HG03571 (cell line): ENCODE data around the gene ACOX3.

ENCODE experiments used
- ATAC-seq: cut with Tn5 transposase; IDR thresholded peaks from one replicate; pipeline ENCODE4 v1.9.1; 2021; ENCODE audit not compliant: unreplicated experiment

ACOX3 gene

DNA sequence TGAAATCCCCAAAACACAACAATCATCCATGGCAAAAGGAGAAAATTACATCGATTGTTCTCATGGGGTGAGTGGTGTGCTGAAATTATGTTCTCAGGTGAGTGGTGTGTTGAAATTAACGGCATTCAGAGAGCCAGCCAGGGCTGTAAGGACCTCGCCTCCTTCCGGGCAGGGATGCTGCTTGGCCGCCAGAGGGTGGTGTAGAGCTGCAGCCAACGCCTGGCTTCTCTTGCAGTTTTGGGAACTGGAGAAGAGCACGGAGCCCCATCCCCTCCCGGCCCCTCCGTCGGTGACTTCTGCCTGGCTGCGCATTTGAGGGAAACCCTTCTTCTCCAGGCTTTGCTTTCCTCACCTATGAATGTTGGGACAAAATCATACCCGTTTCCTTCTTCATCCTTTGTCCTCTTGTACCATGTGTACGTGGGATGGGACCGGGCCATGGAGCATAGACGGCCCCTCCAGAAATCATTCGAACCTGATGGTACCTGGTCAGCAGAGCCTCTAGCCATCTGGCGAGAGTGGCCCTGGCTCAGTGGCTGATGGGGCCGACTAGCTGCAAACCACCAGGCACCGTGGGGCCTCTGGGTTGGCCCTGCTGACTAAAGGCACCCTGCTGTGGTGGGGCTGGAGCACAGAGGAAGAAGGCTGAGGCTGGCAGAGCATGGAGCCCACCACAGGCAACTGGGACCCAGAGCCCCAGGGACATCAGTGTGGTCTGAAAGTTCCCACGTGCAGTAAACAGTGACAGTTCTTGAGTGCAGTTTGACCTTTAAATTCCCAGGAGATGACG, 28.4 kb upstream of the ACOX3 start:
- no peak for ATAC-seq

DNA sequence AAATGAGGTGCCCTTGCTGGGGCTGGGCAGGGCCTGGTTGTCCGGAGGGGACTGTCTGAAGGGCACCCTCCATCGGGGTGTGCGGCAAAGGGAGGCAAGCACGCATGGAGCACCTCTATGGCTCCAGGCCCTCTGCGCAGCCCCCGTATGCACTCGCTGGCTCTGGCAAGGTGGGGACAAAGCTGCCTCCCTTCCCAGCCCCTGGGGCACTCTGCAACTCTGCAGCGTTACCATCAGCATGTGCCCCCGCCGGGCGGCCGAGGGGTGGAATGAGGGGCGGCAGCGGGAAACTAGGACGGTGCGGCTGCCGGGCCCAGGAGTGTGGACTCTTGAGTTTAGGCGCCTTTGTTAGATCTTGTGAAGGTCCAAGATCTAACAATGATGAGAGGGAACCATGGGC, 26.5 kb upstream of the ACOX3 start:
- no peak for ATAC-seq

DNA sequence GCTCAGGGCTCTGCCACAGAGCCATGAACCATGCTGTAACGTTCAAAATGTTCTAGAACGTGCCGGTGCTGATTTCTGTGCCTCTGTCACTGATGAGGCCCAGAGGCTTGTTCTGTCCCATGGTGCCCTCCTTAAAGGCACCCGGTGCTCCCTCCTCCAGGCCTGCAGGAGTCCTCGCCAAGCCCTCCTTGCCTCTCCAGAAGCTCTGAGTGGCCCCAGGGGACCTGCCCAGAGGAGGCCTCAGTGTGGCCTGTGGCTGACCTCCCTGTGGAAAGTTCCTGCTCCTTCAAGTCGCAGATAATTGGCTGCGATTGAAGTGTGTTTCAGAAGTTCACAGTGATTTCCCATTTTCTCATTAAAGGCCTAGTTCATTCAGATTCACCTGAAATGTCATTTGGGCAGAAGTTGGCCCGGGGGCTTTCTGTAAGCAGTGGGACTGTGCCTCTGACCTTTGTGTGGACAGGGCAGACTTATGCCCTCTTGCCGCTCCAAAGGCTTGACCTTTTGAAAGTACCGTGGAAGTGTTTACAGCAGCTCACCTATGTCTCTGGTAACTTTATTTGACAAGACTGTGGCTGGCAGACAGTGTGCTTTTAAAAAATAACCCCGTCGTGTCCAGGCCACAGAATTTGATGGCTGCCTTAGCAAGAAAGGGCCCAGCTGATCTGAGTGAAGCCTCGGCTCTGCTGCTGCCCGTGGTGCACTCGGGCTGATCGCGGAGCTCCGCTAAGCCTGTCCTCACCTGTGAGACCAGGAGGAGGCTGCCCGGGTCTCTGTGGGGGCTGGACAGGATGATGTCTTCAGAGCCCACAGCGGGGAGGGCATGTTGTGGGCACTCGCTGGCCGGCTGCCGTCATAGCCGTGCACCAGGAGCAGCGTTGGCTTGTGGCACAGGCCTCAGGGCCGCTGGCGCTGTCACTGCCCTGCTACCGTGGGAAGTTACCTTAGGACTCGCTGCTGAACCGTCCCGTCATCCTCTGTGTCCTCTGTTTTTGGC, 25.4 kb upstream of the ACOX3 start:
- no peak for ATAC-seq

DNA sequence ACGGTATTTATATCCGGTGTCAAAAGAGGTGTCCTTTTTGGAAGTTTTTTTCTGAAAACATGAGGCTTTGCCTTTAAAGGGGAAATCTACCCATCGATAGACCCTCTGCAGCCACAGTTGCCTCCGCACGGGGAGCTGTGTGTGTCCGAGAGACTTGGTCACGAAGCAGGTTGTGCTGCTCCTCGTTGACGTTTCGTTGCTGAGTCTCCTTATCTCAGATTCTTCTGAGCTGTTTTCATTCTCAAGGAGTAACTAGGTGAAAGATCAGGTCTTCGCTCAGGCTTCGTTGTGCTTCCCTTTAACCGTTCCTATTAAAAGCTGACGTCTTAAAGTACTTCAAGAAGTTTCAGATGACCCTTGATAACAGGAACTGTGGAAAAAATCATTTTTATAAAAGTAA, 23.9 kb upstream of the ACOX3 start:
- no peak for ATAC-seq

DNA sequence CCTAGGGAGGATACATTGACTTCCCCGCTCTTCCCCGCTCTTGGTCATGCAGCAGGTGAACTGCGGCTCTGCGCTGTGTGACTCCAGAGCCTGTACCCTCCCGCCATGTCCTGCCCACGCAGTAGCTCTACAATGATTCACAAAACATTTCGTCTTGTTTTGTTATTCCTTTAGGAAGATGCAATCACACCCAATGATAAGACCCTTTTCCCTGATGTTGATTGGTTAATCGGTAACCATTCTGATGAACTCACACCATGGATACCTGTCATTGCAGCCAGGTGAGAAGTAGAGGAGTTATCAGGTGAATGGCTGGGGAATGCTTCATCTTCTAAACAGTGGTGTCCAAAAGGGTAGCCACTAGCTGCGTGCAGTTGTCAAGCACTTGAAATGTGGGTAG, 23.3 kb upstream of the ACOX3 start:
- ATAC-seq = no peak

DNA sequence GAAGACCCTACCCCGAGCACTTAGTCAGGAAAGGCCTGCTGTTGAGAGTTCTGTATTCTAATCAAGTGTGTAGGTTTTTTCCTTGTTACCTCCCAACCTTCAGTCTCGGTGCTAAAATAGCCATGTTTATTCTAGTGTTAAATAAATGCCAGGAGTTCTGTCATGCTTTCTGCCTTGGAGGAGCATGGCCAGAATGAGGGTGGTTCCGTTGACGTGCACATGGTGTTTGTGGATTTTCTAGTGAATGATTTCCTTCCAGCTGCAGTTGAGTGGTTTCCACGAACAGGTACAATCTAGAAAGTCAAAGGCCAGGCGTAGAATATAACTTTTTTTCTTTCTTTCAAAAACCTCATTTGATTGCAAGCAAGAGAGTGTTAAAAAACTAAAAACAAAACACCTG, 21.1 kb upstream of the ACOX3 start:
- ATAC-seq = no peak

DNA sequence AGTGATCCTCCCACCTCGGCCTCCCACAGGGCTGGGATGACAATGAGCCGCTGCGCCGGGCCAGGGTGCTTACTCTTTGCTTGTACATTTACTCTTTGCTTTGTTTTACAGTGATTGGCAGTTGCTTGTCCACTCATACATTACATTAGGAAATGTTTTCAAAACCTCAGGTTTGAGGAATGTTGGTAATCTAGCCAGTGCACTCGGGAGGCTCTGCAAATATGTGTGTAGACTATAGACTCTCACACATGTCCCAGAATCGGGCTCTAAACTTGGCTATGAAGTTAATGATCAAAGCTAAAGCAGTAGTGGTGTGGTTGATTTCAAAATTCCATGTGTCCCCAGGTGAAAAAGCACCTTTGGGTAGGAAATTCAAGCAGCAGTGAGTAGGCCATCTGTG, 20.6 kb upstream of the ACOX3 start:
- ATAC-seq = no peak

DNA sequence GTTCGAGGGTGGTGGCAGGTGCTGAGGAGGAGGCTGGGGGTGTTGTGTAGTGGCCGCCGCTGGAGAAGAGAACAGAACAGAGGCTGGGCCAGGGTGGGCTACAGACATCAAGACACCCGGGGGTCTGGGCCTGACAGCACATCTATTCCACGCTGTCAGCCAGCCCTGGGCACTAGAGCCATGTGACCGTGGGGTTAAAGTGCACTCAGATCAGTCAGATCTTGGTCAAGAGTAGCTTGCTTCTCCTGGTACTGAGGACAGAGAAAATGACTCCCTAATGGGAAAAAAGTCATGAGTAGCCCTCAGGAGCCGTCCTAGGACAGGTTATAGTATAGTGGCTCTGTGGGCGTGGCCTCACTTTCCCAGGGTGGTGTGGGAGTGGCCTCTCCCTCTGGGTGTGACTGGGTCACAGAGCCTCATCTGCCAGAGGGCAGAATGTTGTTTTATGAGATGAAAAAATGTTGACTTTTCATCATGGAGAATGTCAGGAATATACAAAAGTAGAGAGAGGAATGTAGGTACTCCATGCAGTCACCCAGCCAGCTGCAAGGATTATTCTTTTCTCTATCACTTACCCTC, 19.4 kb upstream of the ACOX3 start:
- ATAC-seq = no peak

DNA sequence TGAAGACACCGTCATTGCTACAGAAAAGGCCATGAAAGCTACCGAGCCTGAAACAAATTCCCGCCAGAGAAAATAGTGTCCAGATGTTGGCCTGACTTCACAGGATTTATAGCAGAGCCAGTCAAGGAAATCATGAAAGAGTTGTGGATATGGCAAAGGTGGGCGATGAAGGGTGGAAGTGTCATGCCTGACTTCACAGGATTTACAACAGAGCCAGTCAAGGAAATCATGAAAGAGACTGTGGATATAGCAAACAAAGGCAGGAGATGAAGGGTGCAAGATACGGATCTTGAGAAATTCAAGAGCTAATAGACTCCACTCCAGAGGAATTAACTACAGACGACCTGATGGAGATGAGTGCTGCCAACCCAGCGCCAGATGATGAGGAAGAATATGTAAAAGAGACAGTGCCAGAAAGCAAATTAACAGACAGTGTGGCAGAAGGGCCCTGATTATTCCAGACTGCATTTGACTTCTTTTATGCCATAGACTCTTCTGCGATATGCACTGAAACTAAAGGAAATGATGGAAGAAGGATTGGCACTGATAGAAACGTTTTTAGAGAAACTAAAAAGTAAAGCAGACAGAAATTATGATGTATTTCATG, 17.2 kb upstream of the ACOX3 start:
- no peak for ATAC-seq

DNA sequence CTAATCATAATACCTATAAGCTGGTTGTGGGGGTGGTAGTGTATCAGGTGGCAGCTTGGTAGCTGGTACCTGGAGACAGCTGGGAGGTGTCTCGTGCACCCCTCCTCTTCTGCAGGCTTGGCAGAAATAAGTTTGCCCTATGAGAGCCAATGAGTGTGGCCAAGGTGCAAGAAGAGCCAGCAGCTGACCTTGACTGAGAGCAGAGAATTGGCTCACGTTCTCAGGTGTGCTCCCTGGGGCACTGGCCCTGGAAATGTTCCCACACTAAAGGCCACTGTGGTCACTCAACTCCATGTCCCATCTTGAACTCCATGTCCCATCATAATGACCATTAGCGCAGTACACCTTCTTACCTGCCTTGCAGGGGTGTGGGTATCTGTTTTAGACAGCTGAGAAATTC, 13.4 kb upstream of the ACOX3 start:
- no peak for ATAC-seq

DNA sequence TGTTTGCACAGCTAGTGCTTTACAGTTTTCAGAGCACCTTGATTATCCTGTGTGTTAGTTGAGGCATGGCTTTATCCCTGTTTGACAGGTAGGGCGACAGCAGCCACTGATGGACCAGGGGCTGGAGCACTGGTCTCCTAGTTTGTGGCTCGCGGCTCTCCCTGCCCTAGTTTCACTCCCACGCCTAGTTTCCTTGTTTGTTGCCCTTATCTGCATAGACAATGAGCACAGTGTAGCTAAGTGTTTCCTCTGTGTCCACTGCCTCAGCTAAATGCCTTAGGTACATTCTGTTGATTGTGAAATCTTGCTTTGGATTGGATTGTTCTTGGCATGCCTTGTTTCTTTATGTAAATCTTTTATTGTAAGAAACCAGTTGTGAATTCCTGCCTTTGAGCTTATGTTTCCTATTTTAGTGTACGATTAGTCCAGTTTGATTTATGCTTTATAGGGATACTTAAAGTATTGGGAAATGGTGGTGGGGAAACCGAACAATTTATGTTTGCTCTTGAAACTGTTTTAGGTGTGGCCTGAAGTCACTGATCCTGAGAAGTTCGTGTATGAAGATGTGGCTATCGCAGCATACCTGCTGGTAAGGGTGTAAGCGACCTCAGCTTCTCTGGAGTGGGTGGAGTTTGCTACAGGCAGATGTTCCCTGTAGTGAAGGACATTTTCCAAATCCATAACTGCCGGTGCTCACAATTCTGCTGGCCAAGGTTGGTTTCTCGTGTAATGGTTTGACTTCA, 11.1 kb upstream of the ACOX3 start:
- ATAC-seq = no peak

DNA sequence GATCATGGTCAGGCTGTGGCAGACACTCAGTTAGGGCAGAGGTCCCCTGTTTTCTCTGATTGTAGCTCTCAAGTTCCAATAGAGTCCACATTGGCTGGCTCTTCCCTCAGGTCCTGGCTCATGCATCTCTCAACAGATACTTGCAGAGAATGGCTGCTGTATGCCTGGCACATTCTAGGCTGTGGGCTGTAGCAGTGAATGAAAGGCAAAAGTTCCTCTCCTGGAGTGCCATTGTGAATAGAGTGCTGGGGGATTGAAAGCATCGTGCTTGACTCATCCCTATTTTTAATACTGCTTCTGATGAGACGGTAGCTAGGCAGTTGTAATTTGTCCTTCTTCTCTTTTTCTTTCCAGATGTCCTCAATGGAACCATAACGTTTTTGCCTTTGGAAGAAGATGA, 5.6 kb upstream of the ACOX3 start:
- ATAC-seq = no peak

DNA sequence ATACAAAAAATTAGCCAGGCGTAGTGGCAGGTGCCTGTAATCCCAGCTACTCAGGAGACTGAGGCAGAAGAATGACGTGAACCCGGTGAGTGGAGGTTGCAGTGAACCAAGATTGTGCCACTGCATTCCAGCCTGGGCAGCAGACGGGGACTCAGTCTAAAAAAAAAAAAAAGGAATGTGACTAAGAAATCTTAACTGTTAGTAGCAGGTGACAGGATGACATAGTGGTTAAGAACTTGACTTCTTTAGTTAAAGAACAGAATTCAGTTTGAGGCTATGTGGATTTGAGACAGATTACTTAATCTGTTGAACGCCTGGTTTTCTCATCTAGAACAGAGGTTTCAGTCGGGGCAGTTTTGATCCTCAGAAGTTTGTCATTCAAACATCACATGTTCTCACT, 3.3 kb upstream of the ACOX3 start:
- ATAC-seq = no peak

DNA sequence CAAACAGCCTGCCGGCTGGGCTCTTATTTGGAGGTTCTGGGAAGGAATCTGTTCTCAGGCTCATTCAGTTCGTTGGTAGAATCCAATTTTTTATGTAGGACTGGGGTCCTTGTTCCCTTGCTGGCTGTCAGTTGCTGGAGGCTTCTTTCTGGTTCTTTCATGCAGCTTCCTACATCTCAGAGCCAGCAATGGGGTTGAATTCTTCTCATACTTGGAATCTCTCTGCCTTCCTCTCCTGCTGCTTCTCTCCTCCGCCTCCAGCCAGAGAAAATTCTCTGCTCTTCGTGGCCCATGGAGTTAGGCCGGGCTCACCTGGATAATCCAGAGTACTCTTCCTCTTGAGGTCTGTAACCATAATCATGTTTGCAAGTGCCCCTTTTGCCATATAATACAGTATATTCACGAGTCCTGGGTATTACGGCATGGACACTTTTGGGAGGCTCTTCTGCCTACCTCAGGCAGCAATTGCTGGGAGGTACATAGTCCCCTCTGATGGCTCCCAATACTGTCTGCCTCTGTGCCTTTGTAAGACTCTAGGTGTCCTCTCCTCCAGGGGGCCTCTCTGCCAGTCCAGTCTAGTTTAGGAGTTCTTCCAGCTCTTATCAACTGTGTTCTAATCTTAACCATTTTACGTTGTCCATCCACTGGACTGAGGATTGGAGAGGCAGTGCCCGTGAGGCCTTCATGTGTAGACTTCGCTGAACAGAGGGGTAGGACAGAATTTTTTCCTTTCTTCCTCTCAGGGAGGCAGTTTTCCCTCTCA, 2.3 kb upstream of the ACOX3 start:
- ATAC-seq = no peak

DNA sequence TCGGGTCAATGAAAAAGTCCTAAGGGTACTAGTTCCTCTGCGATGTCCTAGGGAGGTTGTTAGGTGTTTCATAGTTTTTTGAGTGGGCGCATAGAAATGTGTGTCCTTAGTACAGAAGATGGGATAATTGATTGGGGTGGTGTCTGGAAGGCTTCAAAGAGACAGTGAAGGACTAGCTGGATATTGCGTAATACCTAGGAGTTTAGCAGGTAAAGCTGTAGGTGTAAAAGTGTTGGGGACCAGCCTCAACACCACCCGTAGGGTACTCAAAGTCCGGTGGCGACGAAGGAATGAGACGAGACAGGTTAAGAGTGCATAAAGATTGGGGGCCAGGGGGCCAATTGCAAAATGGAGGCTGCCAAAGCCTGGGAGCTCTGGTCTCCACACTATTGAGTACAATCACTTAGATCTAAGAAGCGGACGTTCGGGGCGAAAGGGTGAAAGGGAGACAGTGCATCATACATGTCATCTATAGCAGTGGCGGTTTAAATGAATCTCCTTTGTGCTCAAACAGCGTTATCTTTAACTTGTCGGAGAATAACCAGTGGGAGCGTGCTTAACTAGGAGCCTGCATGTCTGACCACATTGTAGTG, 1.1 kb upstream of the ACOX3 start:
- ATAC-seq = no peak

DNA sequence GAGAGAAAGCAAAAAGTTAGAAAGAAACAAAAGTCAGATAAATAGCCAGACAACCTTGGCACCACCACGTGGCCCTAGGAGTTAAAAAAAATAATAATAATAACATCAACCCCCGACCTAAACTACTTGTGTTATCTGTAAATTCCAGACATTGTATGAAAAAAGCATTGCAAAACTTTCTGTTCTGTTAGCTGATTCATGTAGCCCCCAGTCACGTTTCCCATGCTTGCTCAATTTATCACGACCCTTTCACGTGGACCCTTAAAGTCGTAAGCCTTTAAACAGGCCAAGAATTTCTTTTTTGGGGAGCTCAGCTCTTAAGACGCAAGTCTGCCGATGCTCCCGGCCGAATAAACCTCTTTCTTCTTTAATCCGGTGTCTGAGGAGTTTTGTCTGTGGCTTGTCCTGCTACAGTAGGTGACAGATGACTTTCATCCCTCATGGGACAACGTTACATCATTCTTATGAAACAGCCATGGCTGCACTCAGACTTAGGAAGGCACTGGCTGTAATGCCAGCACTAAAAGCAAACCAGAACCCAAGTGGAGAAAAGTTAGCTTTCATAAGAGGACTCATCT, 520 bp downstream of the ACOX3 start:
- peak; percentile 23 for ATAC-seq

DNA sequence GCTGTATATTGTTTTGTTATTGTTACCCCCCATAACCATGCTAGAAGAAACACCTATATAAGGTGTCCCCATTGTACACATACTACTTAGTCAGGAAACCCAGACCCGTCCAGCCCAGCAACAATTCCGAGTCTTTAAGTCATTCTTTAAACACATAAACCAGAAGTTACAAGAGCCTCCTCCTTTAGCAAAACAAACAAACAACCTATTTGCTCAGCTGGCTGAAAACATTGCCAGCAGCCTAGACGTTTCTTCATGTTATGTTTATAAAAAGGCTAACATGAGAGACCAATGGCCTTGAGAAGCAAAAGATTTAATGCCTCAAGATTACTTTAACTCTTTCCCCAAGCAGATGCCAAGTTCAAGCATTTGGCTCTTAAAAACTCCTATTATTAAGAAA, 1.4 kb downstream of the ACOX3 start:
- no peak for ATAC-seq

DNA sequence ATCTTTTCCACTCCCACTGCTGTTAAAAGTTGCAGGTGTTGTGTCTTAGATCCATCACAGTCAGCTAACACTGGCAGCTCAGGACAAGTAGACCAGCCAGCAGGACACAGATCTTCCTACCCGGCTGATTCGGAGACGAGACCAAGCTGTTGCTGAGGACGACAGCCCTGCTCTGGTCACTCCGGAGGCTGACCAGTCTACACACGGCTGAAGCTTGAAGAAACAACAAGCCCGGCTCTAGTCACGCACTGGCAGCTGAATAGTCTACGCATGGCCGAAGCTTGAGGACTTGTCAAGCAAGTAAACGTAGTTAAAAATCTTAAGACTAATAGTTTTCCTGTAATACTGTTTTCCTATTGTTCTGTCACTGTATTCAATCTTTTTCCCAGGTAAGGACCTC, 1.8 kb downstream of the ACOX3 start:
- no peak for ATAC-seq

DNA sequence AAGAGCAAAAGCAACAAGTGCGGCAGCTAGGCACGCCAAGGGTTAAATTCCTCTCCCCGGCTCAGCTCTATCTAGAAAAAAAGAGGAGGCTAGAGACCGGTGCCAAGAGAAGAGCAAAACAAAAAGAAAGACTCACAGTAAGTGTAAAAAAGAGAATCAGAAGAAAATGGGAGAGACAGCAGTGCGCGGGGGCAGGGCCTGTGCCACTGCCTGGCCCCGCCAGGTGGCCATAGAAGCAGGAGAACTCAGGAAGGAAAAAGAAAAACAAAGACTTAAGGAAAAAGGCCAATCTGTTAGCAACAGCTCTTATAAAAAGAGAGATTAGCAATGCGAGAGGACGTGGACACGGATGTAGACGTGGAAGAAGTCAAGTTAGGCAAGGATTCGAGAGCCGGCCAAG, 3.2 kb downstream of the ACOX3 start:
- no peak for ATAC-seq
